IPS-20b (cell line): Measurements from ENCODE around the gene SKAP1.

Experiments
- H3K27ac ChIP-seq: one replicate; pipeline ENCODE4 v1.5.1; 2013; ENCODE audit warnings: low read length
- H3K27me3 ChIP-seq: 2 replicates; pipeline ENCODE4 v1.6.1; 2013; ENCODE audit warnings: mild to moderate bottlenecking, low read length, inconsistent platforms; ENCODE audit not compliant: insufficient read depth
- H3K36me3 ChIP-seq: 2 replicates; pipeline ENCODE4 v1.6.1; 2013; ENCODE audit warnings: low read depth, mild to moderate bottlenecking, inconsistent platforms, low read length, moderate library complexity; ENCODE audit not compliant: insufficient read depth
- H3K4me1 ChIP-seq: 2 replicates; pipeline ENCODE4 v1.6.1; 2013; ENCODE audit warnings: mild to moderate bottlenecking, control low read depth, inconsistent platforms, low read length, moderate library complexity; ENCODE audit not compliant: insufficient read depth
- H3K4me3 ChIP-seq: 2 replicates; pipeline ENCODE4 v1.5.1; 2013; ENCODE audit warnings: mild to moderate bottlenecking, low read length, inconsistent platforms
- H3K9ac ChIP-seq: 2 replicates; pipeline ENCODE4 v1.6.1; 2013; ENCODE audit warnings: low read depth, mild to moderate bottlenecking, inconsistent platforms, low read length, moderate library complexity
- H3K9me3 ChIP-seq: 2 replicates; pipeline ENCODE4 v1.6.1; 2013; ENCODE audit warnings: mild to moderate bottlenecking, low read depth, low read length, inconsistent platforms; ENCODE audit not compliant: insufficient read depth

SKAP1 gene

GRCh38 chr17:48444516-48445247 is 14.7 kb upstream of the SKAP1 start:
- Histone ChIP-seq H3K4me3 (no peak overlapping the region), H3K9ac (no peak overlapping the region), H3K4me1 (no peaks in the 10 kb centered on the region)

GRCh38 chr17:48443712-48444111 is 13.7 kb upstream of the SKAP1 start:
- Histone ChIP-seq H3K9me3 (no peaks in the 10 kb centered on the region), H3K36me3 (no peaks in the 10 kb centered on the region), H3K27ac (no peak overlapping the region), H3K4me3 (no peak overlapping the region), H3K27me3 (peaks cover 22% of the 10 kb centered on the region; the same call in 1 of the 2 replicates), H3K4me1 (no peaks in the 10 kb centered on the region), H3K9ac (no peak overlapping the region)

More at GRCh38 chr17:48444516-48445247, 14.7 kb upstream of the SKAP1 start:
- no peak overlapping the region for H3K27ac ChIP-seq
- 0 out of 2 replicates have a peak, but pooled peaks cover 19% of the 10 kb centered on the region for H3K27me3 ChIP-seq
- H3K36me3 ChIP-seq = no peaks in the 10 kb centered on the region
- H3K9me3 ChIP-seq = no peaks in the 10 kb centered on the region

- Histone ChIP-seq H3K4me1 (no peaks in the 10 kb centered on the region), H3K27ac (no peak overlapping the region)
These were observed 12.8 kb upstream of the SKAP1 start for GRCh38 chr17:48442819-48443218.

GRCh38 chr17:48441862-48442261 is 11.8 kb upstream of the SKAP1 start:
- no peaks in the 10 kb centered on the region for H3K9me3 ChIP-seq
- H3K27me3 ChIP-seq = peaks cover 24% of the 10 kb centered on the region; the same call in 1 of the 2 replicates
- no peak overlapping the region for H3K4me3 ChIP-seq
- H3K9ac ChIP-seq = no peak overlapping the region
- H3K4me1 ChIP-seq = no peaks in the 10 kb centered on the region
- H3K36me3 ChIP-seq = no peaks in the 10 kb centered on the region
- H3K27ac ChIP-seq = no peak overlapping the region

More at GRCh38 chr17:48442819-48443218, 12.8 kb upstream of the SKAP1 start:
- peaks cover 25% of the 10 kb centered on the region; the same call in 1 of the 2 replicates for H3K27me3 ChIP-seq
- H3K4me3 ChIP-seq = no peak overlapping the region
- no peaks in the 10 kb centered on the region for H3K9me3 ChIP-seq
- no peak overlapping the region for H3K9ac ChIP-seq
- H3K36me3 ChIP-seq = no peaks in the 10 kb centered on the region

GRCh38 chr17:48441231-48441711 is 11.3 kb upstream of the SKAP1 start:
- no peaks in the 10 kb centered on the region for H3K4me1 ChIP-seq
- H3K9me3 ChIP-seq = no peaks in the 10 kb centered on the region
- H3K4me3 ChIP-seq = no peak overlapping the region
- peaks cover 25% of the 10 kb centered on the region; the same call in 1 of the 2 replicates for H3K27me3 ChIP-seq
- H3K27ac ChIP-seq = no peak overlapping the region
- H3K36me3 ChIP-seq = no peaks in the 10 kb centered on the region
- H3K9ac ChIP-seq = no peak overlapping the region

- no peak overlapping the region for H3K4me3 ChIP-seq
- no peaks in the 10 kb centered on the region for H3K36me3 ChIP-seq
- peaks cover 27% of the 10 kb centered on the region; the same call in 1 of the 2 replicates for H3K27me3 ChIP-seq
- no peaks in the 10 kb centered on the region for H3K4me1 ChIP-seq
- H3K9ac ChIP-seq = no peak overlapping the region
- no peaks in the 10 kb centered on the region for H3K9me3 ChIP-seq
- H3K27ac ChIP-seq = no peak overlapping the region
These were observed 10.7 kb upstream of the SKAP1 start for GRCh38 chr17:48440669-48441068.

GRCh38 chr17:48439875-48440505 is 10.0 kb upstream of the SKAP1 start:
- Histone ChIP-seq H3K9ac (no peak overlapping the region), H3K36me3 (no peaks in the 10 kb centered on the region), H3K9me3 (no peaks in the 10 kb centered on the region), H3K4me3 (no peak overlapping the region), H3K4me1 (no peaks in the 10 kb centered on the region), H3K27ac (no peak overlapping the region), H3K27me3 (peaks cover 23% of the 10 kb centered on the region; the same call in 1 of the 2 replicates)

- H3K27ac ChIP-seq = no peak overlapping the region
- peaks cover 23% of the 10 kb centered on the region; the same call in 1 of the 2 replicates for H3K27me3 ChIP-seq
These were observed 9.3 kb upstream of the SKAP1 start for GRCh38 chr17:48439110-48439850.

GRCh38 chr17:48438516-48439061 is 8.6 kb upstream of the SKAP1 start:
- H3K27ac ChIP-seq = no peak overlapping the region
- H3K27me3 ChIP-seq = peaks cover 28% of the 10 kb centered on the region; the same call in 1 of the 2 replicates
- no peaks in the 10 kb centered on the region for H3K9me3 ChIP-seq
- H3K36me3 ChIP-seq = no peaks in the 10 kb centered on the region
- H3K4me1 ChIP-seq = no peaks in the 10 kb centered on the region
- no peak overlapping the region for H3K4me3 ChIP-seq
- H3K9ac ChIP-seq = no peak overlapping the region

More at GRCh38 chr17:48439110-48439850, 9.3 kb upstream of the SKAP1 start:
- no peak overlapping the region for H3K9ac ChIP-seq
- H3K36me3 ChIP-seq = no peaks in the 10 kb centered on the region
- H3K4me3 ChIP-seq = no peak overlapping the region
- no peaks in the 10 kb centered on the region for H3K9me3 ChIP-seq
- H3K4me1 ChIP-seq = no peaks in the 10 kb centered on the region

GRCh38 chr17:48433896-48434295 is 3.9 kb upstream of the SKAP1 start:
- H3K27ac ChIP-seq = no peak overlapping the region
- peaks cover 70% of the 10 kb centered on the region for H3K27me3 ChIP-seq
- no peaks in the 10 kb centered on the region for H3K36me3 ChIP-seq
- no peaks in the 10 kb centered on the region for H3K9me3 ChIP-seq
- H3K9ac ChIP-seq = no peak overlapping the region
- H3K4me1 ChIP-seq = no peaks in the 10 kb centered on the region
- no peak overlapping the region for H3K4me3 ChIP-seq
